ENCODE measurements around the gene SPSB3.
"Not testable (repeated sequence)": the region's sequence is repeated elsewhere in the genome, so short reads cannot be mapped to it uniquely, and the experiment has no call there.

SPSB3 gene

DNA sequence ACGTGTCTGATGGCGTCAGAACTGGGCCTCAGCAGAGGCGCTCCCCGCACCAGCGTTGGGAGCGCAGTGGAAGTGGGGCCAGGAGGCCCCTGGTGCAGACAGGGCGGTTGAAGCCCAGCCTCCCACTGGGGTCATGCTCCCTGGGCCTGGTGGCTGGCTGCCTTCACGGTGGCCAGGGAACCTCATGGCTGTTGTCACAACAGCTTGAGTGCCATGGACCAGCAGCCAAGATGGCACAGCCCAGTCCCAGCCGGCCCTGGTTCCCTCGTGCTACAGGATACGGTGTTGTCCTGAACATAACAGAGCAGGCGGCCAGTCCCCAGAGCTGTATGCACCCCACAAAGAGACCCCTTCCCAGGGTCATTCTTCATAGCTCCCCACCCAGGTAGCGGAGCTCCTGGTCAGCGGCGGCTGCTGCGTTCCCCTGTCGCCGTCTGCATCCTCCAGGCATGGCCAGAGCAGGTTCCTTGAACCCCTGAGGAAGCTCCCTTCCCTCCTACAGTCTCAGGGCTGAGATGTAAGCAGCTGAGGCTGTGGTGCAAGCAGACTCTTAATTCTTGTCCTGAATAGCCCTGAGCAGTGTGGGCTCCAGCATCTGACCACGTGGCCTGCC is 40.7 kb downstream of the SPSB3 start:
- TF ChIP-seq, protein P1, sequence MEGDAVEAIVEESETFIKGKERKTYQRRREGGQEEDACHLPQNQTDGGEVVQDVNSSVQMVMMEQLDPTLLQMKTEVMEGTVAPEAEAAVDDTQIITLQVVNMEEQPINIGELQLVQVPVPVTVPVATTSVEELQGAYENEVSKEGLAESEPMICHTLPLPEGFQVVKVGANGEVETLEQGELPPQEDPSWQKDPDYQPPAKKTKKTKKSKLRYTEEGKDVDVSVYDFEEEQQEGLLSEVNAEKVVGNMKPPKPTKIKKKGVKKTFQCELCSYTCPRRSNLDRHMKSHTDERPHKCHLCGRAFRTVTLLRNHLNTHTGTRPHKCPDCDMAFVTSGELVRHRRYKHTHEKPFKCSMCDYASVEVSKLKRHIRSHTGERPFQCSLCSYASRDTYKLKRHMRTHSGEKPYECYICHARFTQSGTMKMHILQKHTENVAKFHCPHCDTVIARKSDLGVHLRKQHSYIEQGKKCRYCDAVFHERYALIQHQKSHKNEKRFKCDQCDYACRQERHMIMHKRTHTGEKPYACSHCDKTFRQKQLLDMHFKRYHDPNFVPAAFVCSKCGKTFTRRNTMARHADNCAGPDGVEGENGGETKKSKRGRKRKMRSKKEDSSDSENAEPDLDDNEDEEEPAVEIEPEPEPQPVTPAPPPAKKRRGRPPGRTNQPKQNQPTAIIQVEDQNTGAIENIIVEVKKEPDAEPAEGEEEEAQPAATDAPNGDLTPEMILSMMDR (IDR thresholded peaks at IDR 0.05; ENCODE audit: poor library complexity, severe bottlenecking): no peak
- peaks cover 4% of the 10 kb centered on the region; the same call in 1 of the 2 replicates for H3K36me3 ChIP-seq (ENCODE audit: low read depth)

DNA sequence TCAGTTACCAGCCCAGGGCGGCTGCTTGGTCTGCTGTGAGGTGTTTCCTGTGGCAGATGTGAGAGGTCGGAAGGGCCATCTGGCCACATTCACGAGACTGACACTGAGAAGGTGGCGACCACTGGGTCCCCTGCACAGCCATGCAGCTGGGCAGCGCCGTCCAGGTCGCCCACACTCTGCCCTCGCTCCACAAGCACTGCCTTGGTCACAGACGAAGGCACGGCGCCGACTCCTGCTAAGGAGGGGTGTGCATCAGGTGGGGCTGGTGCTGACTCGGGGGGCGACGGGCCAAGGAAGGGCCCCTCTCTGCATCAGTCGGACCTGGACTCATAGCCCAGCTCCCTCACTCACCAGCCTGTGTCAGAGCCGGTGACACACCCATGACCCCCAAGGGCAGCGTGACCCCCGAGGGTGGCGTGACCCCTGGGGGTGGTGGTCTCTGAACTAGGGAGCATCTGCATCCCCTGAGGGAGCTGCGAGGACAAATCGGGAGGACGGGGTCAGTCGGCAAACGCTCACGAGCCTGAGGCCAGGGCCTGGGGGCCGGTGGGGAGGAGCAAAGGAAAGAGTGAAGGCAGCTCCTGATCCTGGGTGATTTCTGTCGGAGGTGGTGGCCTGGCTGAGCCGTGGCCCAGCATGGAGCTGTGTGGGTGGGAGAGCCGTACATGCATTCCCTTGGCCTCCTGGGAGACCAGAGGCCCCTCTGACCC is 41.4 kb downstream of the SPSB3 start:
- no peaks in the 10 kb centered on the region for H3K27me3 ChIP-seq (ENCODE audit: insufficient read depth, poor library complexity, severe bottlenecking)
- ATAC-seq (ENCODE audit: low read depth) (no peak), DNase-seq (ENCODE audit: low spot score) (no peak)
- H3K4me3 ChIP-seq (ENCODE audit: severe bottlenecking): no peak overlapping the region
- TF ChIP-seq, protein P1 (IDR thresholded peaks at IDR 0.05; ENCODE audit: poor library complexity, severe bottlenecking): no peak
- H3K9me3 ChIP-seq (ENCODE audit: severe bottlenecking): no peaks in the 10 kb centered on the region
- H3K27ac ChIP-seq (ENCODE audit: poor library complexity, severe bottlenecking): no peak overlapping the region
- H3K4me1 ChIP-seq (ENCODE audit: insufficient read depth, poor library complexity, severe bottlenecking): peaks cover 11% of the 10 kb centered on the region
- H3K36me3 ChIP-seq (ENCODE audit: low read depth): peaks cover 4% of the 10 kb centered on the region; the same call in 1 of the 2 replicates

More for the DNA sequence above, 40.7 kb downstream of the SPSB3 start:
- no peak overlapping the region for H3K27ac ChIP-seq (ENCODE audit: poor library complexity, severe bottlenecking)
- DNase-seq (ENCODE audit: low spot score) (no peak), ATAC-seq (ENCODE audit: low read depth) (no peak)
- peaks cover 15% of the 10 kb centered on the region for H3K4me1 ChIP-seq (ENCODE audit: insufficient read depth, poor library complexity, severe bottlenecking)
- no peak overlapping the region for H3K4me3 ChIP-seq (ENCODE audit: severe bottlenecking)
- no peaks in the 10 kb centered on the region for H3K27me3 ChIP-seq (ENCODE audit: insufficient read depth, poor library complexity, severe bottlenecking)
- H3K9me3 ChIP-seq (ENCODE audit: severe bottlenecking): no peaks in the 10 kb centered on the region

DNA sequence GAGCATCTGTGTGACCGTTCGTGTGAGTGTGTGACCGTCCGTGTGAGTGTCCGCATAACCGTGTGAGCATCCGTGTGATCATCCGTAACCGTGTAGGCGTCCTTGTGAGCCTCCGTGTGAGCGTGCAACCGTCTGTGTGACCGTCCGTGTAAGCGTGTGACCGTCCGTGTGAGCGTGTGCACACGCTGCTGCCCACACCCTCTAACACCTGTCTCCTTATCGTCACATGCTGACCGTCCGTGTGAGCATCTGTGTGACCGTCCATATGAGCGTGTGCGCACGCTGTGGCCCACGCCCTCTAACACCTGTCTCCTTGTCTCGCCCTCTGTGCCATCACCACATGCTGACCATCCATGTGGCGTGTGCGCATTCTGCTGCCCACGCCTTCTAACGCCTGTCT is 42.1 kb downstream of the SPSB3 start:
- ATAC-seq (ENCODE audit: low read depth) (no peak), DNase-seq (ENCODE audit: low spot score) (no peak)
- Histone ChIP-seq H3K9me3 (ENCODE audit: severe bottlenecking) (no peaks in the 10 kb centered on the region), H3K4me3 (ENCODE audit: severe bottlenecking) (no peak overlapping the region), H3K4me1 (ENCODE audit: insufficient read depth, poor library complexity, severe bottlenecking) (peaks cover 6% of the 10 kb centered on the region), H3K36me3 (ENCODE audit: low read depth) (peaks cover 4% of the 10 kb centered on the region; the same call in 1 of the 2 replicates), H3K27me3 (ENCODE audit: insufficient read depth, poor library complexity, severe bottlenecking) (no peaks in the 10 kb centered on the region), H3K27ac (ENCODE audit: poor library complexity, severe bottlenecking) (no peak overlapping the region)
- TF ChIP-seq, protein P1 (IDR thresholded peaks at IDR 0.05; ENCODE audit: poor library complexity, severe bottlenecking): no peak

DNA sequence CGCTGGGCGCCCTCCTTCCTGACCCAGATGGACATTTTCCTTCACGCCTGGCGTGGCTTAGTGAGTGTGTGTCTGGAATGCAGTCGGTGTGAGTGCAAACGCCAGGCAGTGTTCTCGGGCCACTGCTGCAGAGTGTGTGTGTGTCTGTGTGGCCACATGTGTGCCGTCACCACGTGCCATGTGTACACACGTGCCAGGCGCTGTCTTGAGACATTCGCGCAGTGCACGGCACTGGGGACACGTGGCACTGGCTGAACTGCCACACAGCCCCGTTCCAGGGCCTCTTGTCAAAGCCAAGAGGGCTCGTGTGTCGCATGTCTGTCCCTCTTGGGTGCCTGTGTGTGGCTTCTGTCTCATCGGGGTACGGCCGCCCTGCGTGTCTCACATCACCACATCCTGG is 47.6 kb downstream of the SPSB3 start:
- TF ChIP-seq, protein P1 (IDR thresholded peaks at IDR 0.05; ENCODE audit: poor library complexity, severe bottlenecking): no peak
- no peak for DNase-seq (ENCODE audit: low spot score)
- ATAC-seq (ENCODE audit: low read depth): no peak; the same call in 2 of the 3 replicates
- no peaks in the 10 kb centered on the region for H3K9me3 ChIP-seq (ENCODE audit: severe bottlenecking)
- no peaks in the 10 kb centered on the region for H3K4me1 ChIP-seq (ENCODE audit: insufficient read depth, poor library complexity, severe bottlenecking)
- no peaks in the 10 kb centered on the region for H3K27me3 ChIP-seq (ENCODE audit: insufficient read depth, poor library complexity, severe bottlenecking)
- peaks cover 20% of the 10 kb centered on the region for H3K36me3 ChIP-seq (ENCODE audit: low read depth)
- no peak overlapping the region for H3K27ac ChIP-seq (ENCODE audit: poor library complexity, severe bottlenecking)
- H3K4me3 ChIP-seq (ENCODE audit: severe bottlenecking): no peak overlapping the region

DNA sequence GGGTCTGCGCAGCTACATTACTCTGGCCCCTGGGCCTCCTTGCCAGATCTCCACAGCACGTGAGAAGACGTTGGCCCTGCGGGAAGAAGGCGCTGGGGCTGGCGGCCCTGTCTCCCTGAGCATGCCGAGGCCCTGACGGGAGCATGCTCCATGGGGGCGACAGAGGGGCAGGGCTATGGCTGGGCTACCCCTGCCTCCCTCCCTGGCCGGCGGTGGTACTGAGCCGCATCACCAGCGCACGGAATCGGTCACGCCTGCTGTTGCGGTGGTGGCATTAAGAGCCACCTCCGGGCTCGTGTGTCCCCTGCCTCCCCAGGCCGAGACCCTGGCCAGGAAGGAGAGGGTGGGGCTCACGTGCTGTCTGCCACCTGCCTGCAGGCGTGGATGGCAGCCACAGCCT is 48.2 kb downstream of the SPSB3 start:
- Histone ChIP-seq H3K4me3 (ENCODE audit: severe bottlenecking) (no peak overlapping the region), H3K4me1 (ENCODE audit: insufficient read depth, poor library complexity, severe bottlenecking) (no peaks in the 10 kb centered on the region), H3K9me3 (ENCODE audit: severe bottlenecking) (no peaks in the 10 kb centered on the region), H3K36me3 (ENCODE audit: low read depth) (peaks cover 20% of the 10 kb centered on the region), H3K27ac (ENCODE audit: poor library complexity, severe bottlenecking) (no peak overlapping the region), H3K27me3 (ENCODE audit: insufficient read depth, poor library complexity, severe bottlenecking) (no peaks in the 10 kb centered on the region)
- ATAC-seq (ENCODE audit: low read depth): no peak
- TF ChIP-seq, protein P1 (IDR thresholded peaks at IDR 0.05; ENCODE audit: poor library complexity, severe bottlenecking): no peak
- no peak for DNase-seq (ENCODE audit: low spot score)

DNA sequence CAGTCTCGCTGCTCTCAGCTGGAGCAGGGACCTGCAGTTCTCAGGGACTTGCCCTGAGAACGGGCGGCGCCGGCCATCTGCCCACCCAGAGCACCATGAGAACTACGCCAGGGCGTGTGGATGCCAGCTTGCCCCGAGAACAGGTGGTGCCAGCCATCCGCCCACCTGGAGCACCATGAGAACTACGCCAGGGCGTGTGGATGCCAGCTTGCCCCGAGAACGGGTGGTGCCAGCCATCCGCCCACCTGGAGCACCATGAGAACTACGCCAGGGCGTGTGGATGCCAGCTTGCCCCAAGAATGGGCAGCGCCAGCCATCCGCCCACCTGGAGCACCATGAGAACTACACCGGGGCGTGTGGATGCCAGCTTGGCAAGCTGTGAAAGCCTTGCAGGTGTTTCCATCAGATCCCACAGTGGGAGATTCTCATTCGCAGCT is 49.8 kb downstream of the SPSB3 start:
- not testable (repeated sequence) for H3K27ac ChIP-seq (ENCODE audit: poor library complexity, severe bottlenecking); H3K4me3 ChIP-seq (ENCODE audit: severe bottlenecking); H3K27me3 ChIP-seq (ENCODE audit: insufficient read depth, poor library complexity, severe bottlenecking); H3K9me3 ChIP-seq (ENCODE audit: severe bottlenecking); ATAC-seq (ENCODE audit: low read depth); DNase-seq (ENCODE audit: low spot score); H3K4me1 ChIP-seq (ENCODE audit: insufficient read depth, poor library complexity, severe bottlenecking)
- peaks cover 20% of the 10 kb centered on the region for H3K36me3 ChIP-seq (ENCODE audit: low read depth)

Data from RWPE2 (cell line).